Sigmoid colon (tissue), 7 donors: Measurements from ENCODE around the gene HEXB. TPM values are rescaled to one million over a fixed set of nuclear protein-coding genes. Genes with fewer than 3 reads are reported as not detected.
A peak's percentile ranks its signal among the peaks of the same experiment; 100 is the strongest.

ENCODE experiments used
- DNase-seq: peaks from one replicate; pipeline ENCODE4 v3.0.0-alpha.2; 2019
- H3K27ac ChIP-seq, 4 donors: fragments of 200-600 bp; sonication (generic); one replicate each; pipeline ENCODE4 v1.5.1; 2016 to 2019; ENCODE audit warnings: mild to moderate bottlenecking in 1 of 4
- H3K27me3 ChIP-seq, 3 donors: fragments of 200-600 bp; sonication (generic); one replicate each; pipeline ENCODE4 v1.5.1; 2019; ENCODE audit warnings: mild to moderate bottlenecking in 1 of 3
- H3K36me3 ChIP-seq, 4 donors: fragments of 200-600 bp; sonication (generic); one replicate each; pipeline ENCODE4 v1.5.1; 2016 to 2019
- H3K4me1 ChIP-seq, 4 donors: fragments of 200-600 bp; sonication (generic); one replicate each; pipeline ENCODE4 v1.5.1; 2017 to 2019
- H3K4me3 ChIP-seq, 4 donors: fragments of 200-600 bp; sonication (generic); one replicate each; pipeline ENCODE4 v1.5.1; 2017 to 2019; ENCODE audit warnings: mild to moderate bottlenecking in 2 of 4, moderate library complexity in 1 of 4
- H3K9me3 ChIP-seq, 4 donors: fragments of 200-600 bp in 3 of 4; sonication (generic) in 3 of 4; one replicate each; pipeline versions ENCODE4 v1.5.1 to v1.6.1; 2013 to 2019
- EP300 ChIP-seq, 4 donors: sonication (generic); formaldehyde crosslinking; IDR thresholded peaks; one replicate each; pipeline ENCODE4 v1.6.1; 2017; ENCODE audit warnings: antibody characterized with exemption in 4 of 4
- POLR2A ChIP-seq, 2 donors: fragments of 450-650 bp; IDR thresholded peaks; one replicate each; pipeline ENCODE4 v1.6.1; 2016; ENCODE audit warnings: antibody characterized with exemption in 2 of 2, mild to moderate bottlenecking in 2 of 2, moderate library complexity in 2 of 2
- POLR2AphosphoS5 ChIP-seq, 4 donors: sonication (generic); formaldehyde crosslinking; IDR thresholded peaks; one replicate each; pipeline ENCODE4 v1.6.1; 2017; ENCODE audit warnings: antibody characterized with exemption in 4 of 4
- WGBS, 2 donors: extraction: QIAGEN DNeasy Blood & Tissue Kit; methylation state at CpG; one replicate each; pipeline ENCODE4 v1.1.7; 2013; 5-methylcytosine and 5-hydroxymethylcytosine counted together
- intact Hi-C: fragments of 100-400 bp; cut with DNase I; formaldehyde crosslinking; loops from one replicate; pipeline ENCODE4 v1.15.1; 2023
- polyA plus RNA-seq, 3 donors: library from polyadenylated mRNA; stranded (reverse); fragments of 200-250 nt; gene quantifications; one replicate each; pipeline ENCODE4 v1.2.3, GENCODE V29; 2013
- total RNA-seq, 4 donors: library from RNA; depleted of rRNA; stranded (reverse); fragments of >200 nt; gene quantifications; one replicate each; pipeline ENCODE4 v1.1.0, GENCODE V29; 2016
- TF ChIP-seq, protein P1 (sequence below), 4 experiments: fragments of 450-650 bp in 3 of 4; fragments of 200-600 bp in 1 of 4; IDR thresholded peaks; one replicate each; pipeline ENCODE4 v1.5.1; 2016 to 2019; ENCODE audit warnings: antibody characterized with exemption in 4 of 4, mild to moderate bottlenecking in 3 of 4, moderate library complexity in 2 of 4
- donor health status: healthy with polysubstance abuse.
- donor health status: Bipolar disorder and iron deficiency.
- donor health status: healthy.

HEXB gene
- 100 to 1,000 TPM in 2 of 4 donors, 10 to 100 TPM in 2; 76.2 to 132 (median 108) TPM for total RNA-seq
- polyA plus RNA-seq = 10 to 100 TPM; 51.7 to 97.2 (median 77.9) TPM

DNA sequence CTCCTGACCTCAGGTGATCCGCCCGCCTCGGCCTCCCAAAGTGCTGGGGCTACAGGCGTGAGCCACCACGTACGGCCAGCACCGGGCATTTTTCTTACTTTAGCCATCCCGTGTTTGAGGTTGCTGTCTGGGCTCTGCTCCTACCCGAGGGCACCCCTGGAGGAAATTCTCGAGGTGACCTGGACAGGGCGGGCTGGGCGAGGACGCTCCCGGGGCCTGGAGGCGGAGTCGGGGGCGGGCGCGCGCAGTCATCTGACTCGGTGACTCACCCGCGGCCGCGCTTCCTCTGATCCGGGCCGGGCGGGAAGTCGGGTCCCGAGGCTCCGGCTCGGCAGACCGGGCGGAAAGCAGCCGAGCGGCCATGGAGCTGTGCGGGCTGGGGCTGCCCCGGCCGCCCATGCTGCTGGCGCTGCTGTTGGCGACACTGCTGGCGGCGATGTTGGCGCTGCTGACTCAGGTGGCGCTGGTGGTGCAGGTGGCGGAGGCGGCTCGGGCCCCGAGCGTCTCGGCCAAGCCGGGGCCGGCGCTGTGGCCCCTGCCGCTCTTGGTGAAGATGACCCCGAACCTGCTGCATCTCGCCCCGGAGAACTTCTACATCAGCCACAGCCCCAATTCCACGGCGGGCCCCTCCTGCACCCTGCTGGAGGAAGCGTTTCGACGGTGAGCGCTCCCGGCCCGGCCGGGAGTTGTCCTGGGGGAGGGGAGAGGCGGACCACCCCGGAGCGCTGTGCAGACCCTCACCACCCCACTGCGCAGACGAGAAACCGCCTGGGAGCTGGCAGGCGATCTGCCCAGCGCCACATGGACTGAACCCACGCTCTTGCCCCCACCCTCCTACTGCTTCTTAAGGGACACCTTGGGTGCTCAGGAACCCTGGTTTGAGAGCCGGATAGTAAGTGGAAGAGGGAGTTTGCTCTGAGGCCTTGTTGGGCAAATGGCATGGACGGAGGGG lies at the start of gene HEXB:
Gene HEXB, plus strand, starts transcription at position 334 of the 952 bp plus-strand sequence. Its CDS starts 28 bp downstream, at position 362.
- intact Hi-C loops = loop anchor here (2.0 to 10.0 kb wide), 2 partner anchors 82 to 370 kb away; partner anchors contain the start of genes GCNT4, GFM2 and NSA2

DNA sequence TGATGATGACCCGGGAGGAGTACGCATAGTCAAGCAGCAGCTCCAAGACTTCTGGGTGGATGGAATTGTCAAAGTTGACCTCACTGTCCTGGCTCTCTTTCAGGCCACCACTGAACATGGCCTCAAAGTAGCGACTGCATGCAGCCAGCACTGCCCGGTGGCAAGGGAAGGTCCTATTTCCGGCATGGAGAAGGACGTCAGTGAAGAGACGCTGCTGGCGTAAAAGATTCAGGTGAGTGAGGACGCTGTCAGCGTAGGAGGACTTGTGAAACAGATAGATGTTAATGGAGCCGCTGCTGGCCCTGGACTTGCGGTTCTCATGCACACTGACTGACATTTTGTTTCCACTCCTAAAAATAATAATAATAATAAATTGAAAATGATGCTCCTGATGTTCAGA lies 48.9 kb upstream of the HEXB start:
- 92 to 95% methylated on average over 12 of the region's 12 CpGs for WGBS, 2 donors

More for the DNA sequence above, at the start of gene HEXB:
- peak within 1 kb of the TSS; percentile 70 to 96 (median 93) for H3K4me3 ChIP-seq
- 2 to 4% methylated on average over 78 of the region's 78 CpGs for WGBS, 2 donors
- peaks cover 0 to 12% (median 0%) of the 10 kb centered on the region in 4 donors for H3K36me3 ChIP-seq
- TF ChIP-seq POLR2A (IDR thresholded peaks at IDR 0.05) = peak; percentile 54 to 67
- TF ChIP-seq, protein P1, sequence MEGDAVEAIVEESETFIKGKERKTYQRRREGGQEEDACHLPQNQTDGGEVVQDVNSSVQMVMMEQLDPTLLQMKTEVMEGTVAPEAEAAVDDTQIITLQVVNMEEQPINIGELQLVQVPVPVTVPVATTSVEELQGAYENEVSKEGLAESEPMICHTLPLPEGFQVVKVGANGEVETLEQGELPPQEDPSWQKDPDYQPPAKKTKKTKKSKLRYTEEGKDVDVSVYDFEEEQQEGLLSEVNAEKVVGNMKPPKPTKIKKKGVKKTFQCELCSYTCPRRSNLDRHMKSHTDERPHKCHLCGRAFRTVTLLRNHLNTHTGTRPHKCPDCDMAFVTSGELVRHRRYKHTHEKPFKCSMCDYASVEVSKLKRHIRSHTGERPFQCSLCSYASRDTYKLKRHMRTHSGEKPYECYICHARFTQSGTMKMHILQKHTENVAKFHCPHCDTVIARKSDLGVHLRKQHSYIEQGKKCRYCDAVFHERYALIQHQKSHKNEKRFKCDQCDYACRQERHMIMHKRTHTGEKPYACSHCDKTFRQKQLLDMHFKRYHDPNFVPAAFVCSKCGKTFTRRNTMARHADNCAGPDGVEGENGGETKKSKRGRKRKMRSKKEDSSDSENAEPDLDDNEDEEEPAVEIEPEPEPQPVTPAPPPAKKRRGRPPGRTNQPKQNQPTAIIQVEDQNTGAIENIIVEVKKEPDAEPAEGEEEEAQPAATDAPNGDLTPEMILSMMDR (IDR thresholded peaks at IDR 0.05) = no peak
- TF ChIP-seq EP300 (IDR thresholded peaks at IDR 0.05) = no peak
- TF ChIP-seq POLR2AphosphoS5 (IDR thresholded peaks at IDR 0.05) = peak; percentile 77 to 94 (median 86)
- no peaks in the 10 kb centered on the region for H3K9me3 ChIP-seq
- peak within 1 kb of the TSS; percentile 86 to 91 (median 90) for H3K27ac ChIP-seq
- H3K27me3 ChIP-seq = no peaks in the 10 kb centered on the region
- peaks cover 0 to 22% (median 16%) of the 10 kb centered on the region in 4 donors for H3K4me1 ChIP-seq
- DNase-seq = peak; percentile 95

DNA sequence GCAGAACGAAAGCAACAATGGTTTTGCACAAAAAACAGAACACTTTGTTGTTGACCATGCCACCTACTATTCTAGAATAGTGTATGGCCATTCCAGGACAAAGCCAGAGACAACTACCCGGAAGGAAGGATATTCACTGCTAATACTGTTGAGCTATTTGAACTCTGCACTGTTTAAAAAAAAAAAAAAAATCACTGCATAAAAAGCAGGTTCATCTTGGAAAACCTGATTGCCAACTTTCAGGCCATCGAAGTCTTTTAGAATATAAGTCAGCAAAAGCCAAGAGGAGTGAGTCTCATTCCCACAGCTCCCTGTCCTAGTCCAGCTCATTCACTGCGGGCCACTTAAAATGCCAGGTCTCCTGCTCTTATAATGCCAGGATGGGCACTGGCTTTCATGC lies 48.5 kb upstream of the HEXB start:
- H3K36me3 ChIP-seq = peaks cover 0 to 14% (median 0%) of the 10 kb centered on the region in 4 donors
- intact Hi-C loops = no loop called here
- H3K9me3 ChIP-seq = no peaks in the 10 kb centered on the region
- WGBS, 2 donors = 37 to 73% methylated on average over 4 of the region's 4 CpGs
- TF ChIP-seq, protein P1 (IDR thresholded peaks at IDR 0.05) = no peak
- TF ChIP-seq EP300 (IDR thresholded peaks at IDR 0.05) (no peak), POLR2A (IDR thresholded peaks at IDR 0.05) (no peak), POLR2AphosphoS5 (IDR thresholded peaks at IDR 0.05) (no peak)
- H3K27me3 ChIP-seq = no peaks in the 10 kb centered on the region
- no peak overlapping the region for H3K27ac ChIP-seq
- no peak overlapping the region for H3K4me3 ChIP-seq
- peaks cover 0 to 32% (median 24%) of the 10 kb centered on the region in 4 donors for H3K4me1 ChIP-seq
- DNase-seq = no peak

More for the DNA sequence above, 48.9 kb upstream of the HEXB start:
- H3K27ac ChIP-seq = no peak overlapping the region
- no peaks in the 10 kb centered on the region for H3K27me3 ChIP-seq
- TF ChIP-seq EP300 (IDR thresholded peaks at IDR 0.05) = no peak
- TF ChIP-seq, protein P1 (IDR thresholded peaks at IDR 0.05) = no peak
- TF ChIP-seq POLR2A (IDR thresholded peaks at IDR 0.05) = no peak
- no peak for TF ChIP-seq POLR2AphosphoS5 (IDR thresholded peaks at IDR 0.05)
- H3K4me3 ChIP-seq = no peak overlapping the region
- peaks cover 0 to 14% (median 0%) of the 10 kb centered on the region in 4 donors for H3K36me3 ChIP-seq
- peaks cover 0 to 32% (median 21%) of the 10 kb centered on the region in 4 donors for H3K4me1 ChIP-seq
- intact Hi-C loops = no loop called here
- no peak for DNase-seq
- H3K9me3 ChIP-seq = no peaks in the 10 kb centered on the region

DNA sequence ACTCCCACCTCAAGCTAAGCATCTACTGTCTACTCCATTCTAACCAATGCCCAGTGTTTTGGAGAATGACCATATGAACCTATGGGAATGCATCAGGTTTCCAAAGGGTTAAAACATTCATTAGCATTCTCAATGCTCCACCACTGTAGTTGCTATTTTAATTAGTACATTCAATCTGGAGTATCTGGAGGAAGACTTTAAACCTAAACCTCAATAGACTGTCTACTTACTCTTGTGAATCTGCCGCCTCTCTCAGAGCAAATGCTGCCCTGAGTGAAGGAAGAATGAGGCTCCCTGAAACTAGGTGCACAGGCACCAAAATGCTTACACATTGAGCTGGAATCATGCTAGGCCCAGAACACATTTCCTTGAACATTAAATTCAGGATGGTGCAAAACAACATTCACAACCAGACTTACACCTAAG lies 46.5 kb upstream of the HEXB start:
- 17 to 60% methylated on average over 1 of the region's 1 CpG for WGBS, 2 donors
- TF ChIP-seq POLR2A (IDR thresholded peaks at IDR 0.05) = no peak
- TF ChIP-seq, protein P1 (IDR thresholded peaks at IDR 0.05) = no peak
- TF ChIP-seq EP300 (IDR thresholded peaks at IDR 0.05) = no peak
- TF ChIP-seq POLR2AphosphoS5 (IDR thresholded peaks at IDR 0.05) = no peak
- no peaks in the 10 kb centered on the region for H3K27me3 ChIP-seq
- peaks cover 0 to 14% (median 0%) of the 10 kb centered on the region in 4 donors for H3K36me3 ChIP-seq
- DNase-seq = no peak
- peaks cover 0 to 36% (median 26%) of the 10 kb centered on the region in 4 donors for H3K4me1 ChIP-seq
- H3K9me3 ChIP-seq = no peaks in the 10 kb centered on the region
- intact Hi-C loops = no loop called here
- peak overlapping the region in 2 of 4 donors; percentile 35 to 80 for H3K27ac ChIP-seq
- peak overlapping the region in 2 of 4 donors; percentile 52 to 71 for H3K4me3 ChIP-seq
